GM13977 (cell line): ENCODE measurements around the gene SHLD1.

Experiments
- DNase-seq: peaks from one replicate; pipeline ENCODE4 v3.0.0; 2012; ENCODE audit warnings: low spot score
- in situ Hi-C: fragments of 300-500 bp; cut with MboI; formaldehyde crosslinking; loops from one replicate; pipeline ENCODE4 v1.12.0; 2022; ENCODE audit warnings: low sequenced_read_pairs, low pct_unique_long_range_greater_than_20kb, mixed read lengths, inconsistent platforms; ENCODE audit not compliant: unreplicated experiment
- TF ChIP-seq, protein P1 (sequence below): IDR thresholded peaks from 2 replicates; pipeline ENCODE4 v1.5.1; 2012; ENCODE audit warnings: mild to moderate bottlenecking, control low read depth; ENCODE audit not compliant: insufficient read depth; ENCODE audit errors: extremely low read depth, missing control alignments

Gene SHLD1

GRCh38 chr20:5842465-5842864, 92.3 kb downstream of the SHLD1 start:
- TF ChIP-seq, protein P1, sequence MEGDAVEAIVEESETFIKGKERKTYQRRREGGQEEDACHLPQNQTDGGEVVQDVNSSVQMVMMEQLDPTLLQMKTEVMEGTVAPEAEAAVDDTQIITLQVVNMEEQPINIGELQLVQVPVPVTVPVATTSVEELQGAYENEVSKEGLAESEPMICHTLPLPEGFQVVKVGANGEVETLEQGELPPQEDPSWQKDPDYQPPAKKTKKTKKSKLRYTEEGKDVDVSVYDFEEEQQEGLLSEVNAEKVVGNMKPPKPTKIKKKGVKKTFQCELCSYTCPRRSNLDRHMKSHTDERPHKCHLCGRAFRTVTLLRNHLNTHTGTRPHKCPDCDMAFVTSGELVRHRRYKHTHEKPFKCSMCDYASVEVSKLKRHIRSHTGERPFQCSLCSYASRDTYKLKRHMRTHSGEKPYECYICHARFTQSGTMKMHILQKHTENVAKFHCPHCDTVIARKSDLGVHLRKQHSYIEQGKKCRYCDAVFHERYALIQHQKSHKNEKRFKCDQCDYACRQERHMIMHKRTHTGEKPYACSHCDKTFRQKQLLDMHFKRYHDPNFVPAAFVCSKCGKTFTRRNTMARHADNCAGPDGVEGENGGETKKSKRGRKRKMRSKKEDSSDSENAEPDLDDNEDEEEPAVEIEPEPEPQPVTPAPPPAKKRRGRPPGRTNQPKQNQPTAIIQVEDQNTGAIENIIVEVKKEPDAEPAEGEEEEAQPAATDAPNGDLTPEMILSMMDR = no peak
- no peak for DNase-seq
- in situ Hi-C loops = no loop called here

DNA sequence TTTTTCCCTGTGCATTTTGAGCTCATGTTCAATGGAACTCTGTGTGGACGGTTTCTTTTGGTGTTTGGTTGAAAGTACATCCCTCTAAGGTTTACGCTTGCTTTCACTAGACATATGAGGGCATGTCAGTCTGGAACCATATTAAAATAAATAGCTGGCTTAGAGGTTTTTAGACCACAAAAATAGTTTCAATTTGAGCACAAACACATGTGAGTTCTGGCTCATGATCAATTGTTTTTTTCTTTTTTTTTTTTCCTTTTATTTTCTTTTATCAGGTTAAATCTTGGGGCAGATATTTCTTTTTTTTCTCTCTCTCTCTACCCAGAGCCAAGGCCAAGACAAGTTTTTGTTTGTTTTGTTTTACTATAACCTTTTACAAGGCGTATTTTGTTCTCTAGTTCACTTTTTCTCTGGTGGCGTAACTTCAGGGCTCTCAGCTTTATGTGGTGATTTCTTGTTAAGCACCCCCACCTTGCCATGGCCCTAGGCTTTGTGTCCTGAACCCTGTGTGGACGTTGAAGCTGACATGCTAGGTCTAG, 92.9 kb downstream of the SHLD1 start:
- DNase-seq = peak; percentile 70
- in situ Hi-C loops = no loop called here
- TF ChIP-seq, protein P1 = no peak

DNA sequence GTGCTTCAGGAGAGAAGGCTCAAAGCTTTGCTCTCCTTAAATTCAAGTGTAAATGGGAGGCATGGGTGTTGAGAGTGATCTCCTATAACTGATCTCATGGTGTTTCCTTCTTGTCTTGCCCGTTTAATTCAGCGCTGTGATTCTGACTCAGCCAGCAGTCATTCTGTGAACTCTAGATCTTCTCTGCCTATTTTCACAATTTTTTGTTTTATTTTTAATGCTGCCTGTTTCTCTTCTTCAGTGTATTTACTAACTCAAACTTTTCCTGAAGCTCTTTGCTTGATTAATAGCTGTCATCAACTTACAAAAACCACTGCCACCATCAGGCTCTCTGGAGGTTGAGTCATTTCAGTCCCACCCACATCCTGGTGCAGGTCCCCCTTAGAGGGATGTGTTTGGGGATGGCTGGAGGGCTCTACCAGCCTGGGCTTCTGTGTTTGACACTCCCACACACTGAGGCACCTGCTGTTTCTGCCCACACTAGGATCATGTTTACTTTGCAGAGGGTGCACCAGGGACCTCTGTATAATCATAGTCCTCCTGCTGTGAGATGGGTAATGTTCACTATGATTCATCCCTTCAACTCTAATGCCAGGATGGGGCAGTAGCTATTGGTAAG, 94.0 kb downstream of the SHLD1 start:
- DNase-seq = peak; percentile 60
- TF ChIP-seq, protein P1 = no peak
- in situ Hi-C loops = no loop called here

DNA sequence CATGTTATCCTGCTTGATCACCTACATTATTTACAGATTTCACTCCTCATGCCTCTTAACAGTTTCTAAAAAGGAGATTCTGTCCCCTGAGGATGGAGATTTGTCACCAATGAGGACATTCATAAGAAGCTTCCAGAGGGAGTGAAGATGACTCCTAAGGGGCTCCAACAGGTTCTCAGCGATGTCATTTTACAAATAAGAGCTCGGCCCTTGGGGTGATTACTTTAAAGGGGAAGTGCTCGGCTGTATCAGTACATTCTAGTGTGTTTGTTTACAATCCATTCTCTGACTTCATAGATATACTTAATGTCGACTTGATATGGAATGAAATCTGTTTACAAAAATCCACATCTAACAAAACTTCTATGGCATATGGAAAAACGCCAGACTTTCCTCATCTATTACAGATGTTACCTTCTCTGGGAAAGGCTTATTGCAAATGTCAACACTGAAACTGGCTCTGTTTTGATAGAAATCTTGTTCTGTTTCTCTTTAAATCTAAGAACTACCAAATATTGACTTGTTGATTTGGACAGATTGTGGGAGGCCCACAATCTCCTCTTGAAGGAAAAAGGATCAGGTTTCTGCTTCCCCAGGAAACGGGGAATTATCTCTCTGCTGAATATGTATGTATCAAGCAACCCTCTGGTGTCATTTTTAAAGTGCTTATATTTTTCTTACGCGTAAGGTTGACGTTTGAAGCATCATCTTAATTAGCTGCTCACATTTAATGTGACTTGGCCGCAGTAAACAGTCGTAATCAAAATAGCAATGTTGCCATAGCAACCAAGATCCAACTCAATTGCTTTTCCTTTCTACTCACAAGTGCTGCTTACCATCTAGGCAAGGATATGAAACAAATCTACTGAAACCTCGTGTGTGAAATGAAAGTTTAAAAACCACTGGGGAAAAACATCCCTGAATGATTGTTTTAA, 95.7 kb downstream of the SHLD1 start:
- peak; percentile 27 for DNase-seq
- TF ChIP-seq, protein P1 = no peak

DNA sequence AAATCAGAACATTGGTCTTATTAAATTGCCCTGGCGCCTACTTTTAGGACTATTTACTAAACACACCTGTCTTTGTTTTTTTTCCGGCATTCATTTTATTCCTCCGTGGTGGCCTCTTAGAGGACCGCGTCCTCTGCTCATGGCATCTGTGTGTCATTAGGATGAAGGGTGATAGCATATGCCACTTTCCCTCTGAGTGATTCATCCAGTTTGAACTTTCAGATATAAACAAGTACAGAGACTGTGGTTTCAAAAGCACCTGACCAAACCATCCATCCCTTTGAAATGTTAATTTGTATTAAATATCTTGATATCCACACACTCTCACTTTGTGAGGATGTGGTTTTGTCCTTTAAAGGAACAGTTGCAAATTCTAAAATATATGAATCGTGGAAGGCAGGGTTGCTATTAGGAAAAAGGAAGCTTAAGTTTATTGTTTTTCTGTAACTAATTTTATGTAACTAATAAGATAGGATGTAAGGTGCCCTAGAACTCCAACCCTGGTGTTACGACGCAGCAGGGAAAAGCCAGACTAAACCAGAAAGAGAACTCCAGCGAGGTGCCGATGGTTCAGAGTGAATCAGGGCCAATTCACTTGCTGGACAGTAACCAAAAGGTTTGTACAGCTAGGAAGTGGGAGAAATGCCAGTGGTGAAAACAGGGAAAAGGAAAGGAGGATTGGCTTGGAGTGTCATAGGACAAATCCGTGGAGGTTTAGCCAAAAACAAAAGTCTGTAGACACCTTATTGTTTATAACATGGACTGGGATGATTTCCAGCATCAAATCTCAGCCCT, 98.7 kb downstream of the SHLD1 start:
- in situ Hi-C loops = no loop called here
- TF ChIP-seq, protein P1 = no peak
- peak; percentile 24 for DNase-seq

More for the DNA sequence above, 95.7 kb downstream of the SHLD1 start:
- in situ Hi-C loops = no loop called here

DNA sequence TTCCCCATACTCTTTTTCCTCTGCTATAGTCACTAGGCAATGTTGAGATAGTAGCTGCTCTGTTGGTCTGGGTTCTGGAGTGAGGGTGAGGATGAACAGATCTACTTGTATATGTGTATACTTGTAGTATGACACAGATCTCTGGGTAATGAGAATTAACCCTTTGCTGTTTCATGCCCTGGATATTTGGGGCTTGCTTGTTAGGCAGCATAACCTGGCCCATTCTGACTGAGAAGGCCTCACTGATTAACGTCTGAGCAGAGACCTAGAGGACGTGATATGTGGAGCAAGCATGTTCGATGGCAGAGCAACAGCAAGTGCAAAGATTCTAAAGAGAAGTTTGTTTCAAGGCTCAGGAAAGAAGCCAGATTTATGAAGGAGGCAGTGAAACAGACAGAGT, 105.7 kb downstream of the SHLD1 start:
- DNase-seq = no peak
- TF ChIP-seq, protein P1 = no peak
- in situ Hi-C loops = no loop called here
